BLaER1 treated with 17β-estradiol and CSF1 and Interleukin-3, amounts not matched to agents 10 nM and 100 nM (cell line): ENCODE data around the gene RNF169.
"Not testable (repeated sequence)": the region's sequence is repeated elsewhere in the genome, so short reads cannot be mapped to it uniquely, and the experiment has no call there.

Experiments
- H3K27ac ChIP-seq, 11 experiments: shearing (Covaris generic); formaldehyde crosslinking; 2 replicates each; pipeline ENCODE4 v1.8.1; 2022
- H3K27me3 ChIP-seq, 11 experiments: shearing (Covaris generic); formaldehyde crosslinking; 2 replicates each; pipeline ENCODE4 v1.8.1; 2022
- H3K36me3 ChIP-seq, 11 experiments: shearing (Covaris generic); formaldehyde crosslinking; 2 replicates each; pipeline ENCODE4 v1.8.1; 2022
- H3K4me1 ChIP-seq, 10 experiments: shearing (Covaris generic); formaldehyde crosslinking; 2 replicates each; pipeline ENCODE4 v1.8.1; 2022
- H3K4me2 ChIP-seq, 11 experiments: shearing (Covaris generic); formaldehyde crosslinking; 2 replicates each; pipeline ENCODE4 v1.8.1; 2022
- H3K4me3 ChIP-seq, 10 experiments: shearing (Covaris generic); formaldehyde crosslinking; 2 replicates each; pipeline ENCODE4 v1.8.1; 2022
- H3K9ac ChIP-seq, 11 experiments: shearing (Covaris generic); formaldehyde crosslinking; 2 replicates each; pipeline ENCODE4 v1.8.1; 2022
- H3K9me3 ChIP-seq, 11 experiments: shearing (Covaris generic); formaldehyde crosslinking; replicated peaks in 1 of 11; 2 replicates each; pipeline ENCODE4 v1.8.1; 2022
- H4K20me1 ChIP-seq, 11 experiments: shearing (Covaris generic); formaldehyde crosslinking; 2 replicates each; pipeline ENCODE4 v1.8.1; 2022
- Cebpa-rat ChIP-seq, 11 experiments: shearing (Covaris generic); IDR thresholded peaks; 2 replicates each; pipeline ENCODE4 v1.8.1; 2022

RNF169 gene

GRCh38 chr11:74739546-74740270, 8.9 kb upstream of the RNF169 start:
- no peak overlapping the region for H3K4me3 ChIP-seq
- peaks cover 0 to 6% (median 0%) of the 10 kb centered on the region in 10 experiments; a peak in 1 of 20 replicates for H3K4me1 ChIP-seq
- peaks cover 6 to 11% (median 9%) of the 10 kb centered on the region in 11 experiments; a peak in 18 of 22 replicates for H3K9me3 ChIP-seq
- no peaks in the 10 kb centered on the region for H4K20me1 ChIP-seq
- H3K27me3 ChIP-seq, result no peaks in the 10 kb centered on the region
- no peak for TF ChIP-seq Cebpa-rat (IDR thresholded peaks at IDR 0.05)
- H3K4me2 ChIP-seq, result no peak overlapping the region
- H3K36me3 ChIP-seq, result no peaks in the 10 kb centered on the region
- H3K27ac ChIP-seq, result no peak overlapping the region
- no peak overlapping the region for H3K9ac ChIP-seq

- no peaks in the 10 kb centered on the region for H3K36me3 ChIP-seq
- H3K27ac ChIP-seq, result no peak overlapping the region
- no peak overlapping the region for H3K4me2 ChIP-seq
- H3K27me3 ChIP-seq, result no peaks in the 10 kb centered on the region
- peaks cover 0 to 6% (median 0%) of the 10 kb centered on the region in 10 experiments; a peak in 1 of 20 replicates for H3K4me1 ChIP-seq
- H4K20me1 ChIP-seq, result no peaks in the 10 kb centered on the region
- H3K4me3 ChIP-seq, result no peak overlapping the region
- H3K9ac ChIP-seq, result no peak overlapping the region
- H3K9me3 ChIP-seq, result peaks cover 6 to 12% (median 9%) of the 10 kb centered on the region in 11 experiments; a peak in 18 of 22 replicates
- no peak for TF ChIP-seq Cebpa-rat (IDR thresholded peaks at IDR 0.05)
Observed at GRCh38 chr11:74742070-74742469, 6.6 kb upstream of the RNF169 start.

GRCh38 chr11:74743640-74744039, 5.0 kb upstream of the RNF169 start:
- Histone ChIP-seq H3K27ac (no peak overlapping the region), H4K20me1 (no peaks in the 10 kb centered on the region), H3K4me2 (no peak overlapping the region), H3K9ac (no peak overlapping the region), H3K36me3 (no peaks in the 10 kb centered on the region), H3K4me1 (peaks cover 8 to 15% (median 10%) of the 10 kb centered on the region in 10 experiments), H3K27me3 (no peaks in the 10 kb centered on the region), H3K9me3 (peaks cover 6 to 12% (median 9%) of the 10 kb centered on the region in 11 experiments; a peak in 18 of 22 replicates), H3K4me3 (no peak overlapping the region)
- TF ChIP-seq Cebpa-rat (IDR thresholded peaks at IDR 0.05), result no peak

GRCh38 chr11:74744277-74744676, 4.4 kb upstream of the RNF169 start:
- no peak for TF ChIP-seq Cebpa-rat (IDR thresholded peaks at IDR 0.05)
- Histone ChIP-seq H3K4me2 (no peak overlapping the region), H3K4me3 (no peak overlapping the region), H3K36me3 (no peaks in the 10 kb centered on the region), H3K9ac (no peak overlapping the region), H3K4me1 (peaks cover 8 to 15% (median 10%) of the 10 kb centered on the region in 10 experiments), H3K9me3 (peaks cover 6 to 12% (median 9%) of the 10 kb centered on the region in 11 experiments; a peak in 18 of 22 replicates), H3K27me3 (no peaks in the 10 kb centered on the region), H3K27ac (no peak overlapping the region), H4K20me1 (no peaks in the 10 kb centered on the region)

- Histone ChIP-seq H3K27ac (no peak overlapping the region), H3K4me1 (peaks cover 29 to 33% (median 31%) of the 10 kb centered on the region in 10 experiments), H3K27me3 (no peaks in the 10 kb centered on the region), H4K20me1 (peaks cover 0 to 24% (median 20%) of the 10 kb centered on the region in 11 experiments; a peak in 12 of 22 replicates), H3K4me3 (no peak overlapping the region), H3K9ac (no peak overlapping the region), H3K4me2 (no peak overlapping the region), H3K36me3 (peaks cover 0 to 9% (median 0%) of the 10 kb centered on the region in 11 experiments; a peak in 4 of 22 replicates), H3K9me3 (0 out of 22 replicates have a peak, but pooled peaks cover 0 to 3% (median 0%) of the 10 kb centered on the region in 11 experiments)
- no peak for TF ChIP-seq Cebpa-rat (IDR thresholded peaks at IDR 0.05)
Observed at GRCh38 chr11:74746868-74747267, 1.8 kb upstream of the RNF169 start.

GRCh38 chr11:74749127-74749964, 697 bp downstream of the RNF169 start:
- H3K36me3 ChIP-seq, result peaks cover 0 to 24% (median 12%) of the 10 kb centered on the region in 11 experiments; a peak in 12 of 22 replicates
- no peaks in the 10 kb centered on the region for H3K27me3 ChIP-seq
- H3K27ac ChIP-seq, result peak overlapping the region; percentile 97 to 100 (median 99)
- H3K4me1 ChIP-seq, result peaks cover 29 to 57% (median 33%) of the 10 kb centered on the region in 10 experiments
- no peak for TF ChIP-seq Cebpa-rat (IDR thresholded peaks at IDR 0.05)
- peaks cover 2 to 47% (median 36%) of the 10 kb centered on the region in 11 experiments; a peak in 16 of 22 replicates for H4K20me1 ChIP-seq
- H3K4me2 ChIP-seq, result peak overlapping the region; percentile 74 to 93 (median 88)
- peak overlapping the region; percentile 96 to 100 (median 99) for H3K9ac ChIP-seq
- peak overlapping the region; percentile 77 to 91 (median 86) for H3K4me3 ChIP-seq
- 0 out of 22 replicates have a peak, but pooled peaks cover 0 to 3% (median 0%) of the 10 kb centered on the region in 11 experiments for H3K9me3 ChIP-seq

GRCh38 chr11:74749965-74750296, 1.3 kb downstream of the RNF169 start:
- H3K27ac ChIP-seq, result peak overlapping the region; percentile 97 to 100 (median 99); a peak in 21 of 22 replicates
- H4K20me1 ChIP-seq, result peaks cover 5 to 53% (median 42%) of the 10 kb centered on the region in 11 experiments; a peak in 17 of 22 replicates
- H3K9ac ChIP-seq, result peak overlapping the region; percentile 96 to 100 (median 99)
- H3K4me2 ChIP-seq, result peak overlapping the region; percentile 74 to 93 (median 88)
- H3K9me3 ChIP-seq, result 0 out of 22 replicates have a peak, but pooled peaks cover 0 to 3% (median 0%) of the 10 kb centered on the region in 11 experiments
- H3K36me3 ChIP-seq, result peaks cover 0 to 24% (median 12%) of the 10 kb centered on the region in 11 experiments; a peak in 12 of 22 replicates
- peaks cover 29 to 63% (median 39%) of the 10 kb centered on the region in 10 experiments for H3K4me1 ChIP-seq
- peak overlapping the region; percentile 77 to 91 (median 86) for H3K4me3 ChIP-seq
- no peaks in the 10 kb centered on the region for H3K27me3 ChIP-seq
- no peak for TF ChIP-seq Cebpa-rat (IDR thresholded peaks at IDR 0.05)

GRCh38 chr11:74750598-74750997, 1.9 kb downstream of the RNF169 start:
- Histone ChIP-seq H3K4me3 (peak overlapping the region; percentile 77 to 91 (median 86); a peak in 14 of 20 replicates), H3K4me1 (peaks cover 29 to 69% (median 39%) of the 10 kb centered on the region in 10 experiments), H3K27ac (peak overlapping the region in 1 of 11 experiments; percentile 46; a peak in 1 of 22 replicates), H3K4me2 (peak overlapping the region; percentile 74 to 93 (median 88)), H3K36me3 (peaks cover 0 to 24% (median 12%) of the 10 kb centered on the region in 11 experiments; a peak in 12 of 22 replicates), H3K9ac (peak overlapping the region in 8 of 11 experiments; percentile 18 to 99 (median 98); a peak in 8 of 22 replicates), H4K20me1 (peaks cover 5 to 60% (median 48%) of the 10 kb centered on the region in 11 experiments; a peak in 17 of 22 replicates)
- H3K27me3 ChIP-seq, H3K9me3 ChIP-seq: not testable (repeated sequence)
